ENCODE results near the gene AGAP2.
A peak's percentile ranks its signal among the peaks of the same experiment; 100 is the strongest.

Gene AGAP2

GRCh38 chr12:57767305-57767698 lies 28.8 kb upstream of the AGAP2 start:
- DNase-seq: no peak

GRCh38 chr12:57766464-57767304 lies 28.1 kb upstream of the AGAP2 start, which contains the start of gene CYP27B1:
Gene CYP27B1 (minus strand): TSS chr12:57767078. CDS start chr12:57767041, 37 bp downstream.
- peak in 1 of 2 experiments; percentile 28 for DNase-seq

GRCh38 chr12:57765698-57766463 lies 27.3 kb upstream of the AGAP2 start:
- DNase-seq: peak in 1 of 2 experiments; percentile 32

- DNase-seq: peak; percentile 55 to 59
Observed at GRCh38 chr12:57765003-57765697, 26.6 kb upstream of the AGAP2 start.

GRCh38 chr12:57764662-57765002 lies 26.1 kb upstream of the AGAP2 start:
- no peak for DNase-seq

GRCh38 chr12:57763881-57764661 lies 25.5 kb upstream of the AGAP2 start:
- DNase-seq: no peak

- DNase-seq: no peak
Observed at GRCh38 chr12:57762463-57762862, 23.9 kb upstream of the AGAP2 start.

- DNase-seq: no peak
Observed at GRCh38 chr12:57761391-57761998, 23.0 kb upstream of the AGAP2 start.

- no peak for DNase-seq
Observed at GRCh38 chr12:57760347-57760982, 21.9 kb upstream of the AGAP2 start.

GRCh38 chr12:57759360-57759980 lies 20.9 kb upstream of the AGAP2 start:
- peak; percentile 41 to 58 for DNase-seq

- no peak for DNase-seq
Observed at GRCh38 chr12:57758552-57759359, 20.2 kb upstream of the AGAP2 start.

- DNase-seq: no peak
Observed at GRCh38 chr12:57757771-57758170, 19.2 kb upstream of the AGAP2 start.

- DNase-seq: peak; percentile 65 to 75
Observed at GRCh38 chr12:57756406-57757341, 18.1 kb upstream of the AGAP2 start.

GRCh38 chr12:57755454-57756372 lies 17.2 kb upstream of the AGAP2 start:
- no peak for DNase-seq

GRCh38 chr12:57755194-57755453 lies 16.6 kb upstream of the AGAP2 start:
- no peak for DNase-seq

- DNase-seq: peak in 1 of 2 experiments; percentile 9
Observed at GRCh38 chr12:57754411-57755193, 16.1 kb upstream of the AGAP2 start, which contains the start of gene MARCHF9. Gene MARCHF9 (plus strand): TSS chr12:57755103. CDS start chr12:57755529, 426 bp downstream.

- DNase-seq: no peak
Observed at GRCh38 chr12:57753756-57754337, 15.3 kb upstream of the AGAP2 start.

All from Kasumi-1 (cell line).